RPMI7951 (cell line): Measurements from ENCODE around the gene GUCY1A2. TPM values are rescaled to one million over a fixed set of nuclear protein-coding genes. Genes with fewer than 3 reads are reported as not detected.
"Not testable (repeated sequence)": the region's sequence is repeated elsewhere in the genome, so short reads cannot be mapped to it uniquely, and the experiment has no call there.

Source experiments
- DNase-seq: peaks from one replicate; pipeline ENCODE4 v3.0.0-alpha.2; 2012; ENCODE audit warnings: low read depth
- total RNA-seq: library from RNA; depleted of rRNA; stranded (reverse); fragments of >200 nt; shearing (Covaris generic); gene quantifications from 2 replicates; pipeline ENCODE4 v1.2.3, GENCODE V29; 2014

The GUCY1A2 gene
- total RNA-seq, 1 experiment from 2014 or later, result 0.24 TPM

GRCh38 chr11:106840947-106841346 lies 177.3 kb downstream of the GUCY1A2 start:
- DNase-seq, result peak; percentile 3

- DNase-seq, result no peak
These were observed 178.1 kb downstream of the GUCY1A2 start for GRCh38 chr11:106840146-106840545.

- DNase-seq, result no peak
These were observed 183.7 kb downstream of the GUCY1A2 start for GRCh38 chr11:106834567-106834966.

GRCh38 chr11:106828976-106829375 lies 189.3 kb downstream of the GUCY1A2 start:
- DNase-seq, result no peak

- no peak for DNase-seq
These were observed 189.7 kb downstream of the GUCY1A2 start for GRCh38 chr11:106828576-106828975.

GRCh38 chr11:106827687-106828086 lies 190.6 kb downstream of the GUCY1A2 start:
- no peak for DNase-seq

GRCh38 chr11:106826558-106826957 lies 191.7 kb downstream of the GUCY1A2 start:
- not testable (repeated sequence) for DNase-seq

GRCh38 chr11:106821826-106822225 lies 196.4 kb downstream of the GUCY1A2 start:
- DNase-seq, result no peak

- DNase-seq, result no peak
These were observed 197.0 kb downstream of the GUCY1A2 start for GRCh38 chr11:106821291-106821690.

- no peak for DNase-seq
These were observed 199.8 kb downstream of the GUCY1A2 start for GRCh38 chr11:106818443-106818842.

GRCh38 chr11:106815209-106815608 lies 203.1 kb downstream of the GUCY1A2 start:
- no peak for DNase-seq

GRCh38 chr11:106813806-106814205 lies 204.5 kb downstream of the GUCY1A2 start:
- no peak for DNase-seq

GRCh38 chr11:106794058-106794457 lies 224.2 kb downstream of the GUCY1A2 start:
- DNase-seq, result no peak

- no peak for DNase-seq
These were observed 228.9 kb downstream of the GUCY1A2 start for GRCh38 chr11:106789406-106789805.

GRCh38 chr11:106787454-106787853 lies 230.8 kb downstream of the GUCY1A2 start:
- DNase-seq, result no peak

GRCh38 chr11:106785913-106786650 lies 232.2 kb downstream of the GUCY1A2 start:
- DNase-seq, result no peak

- not testable (repeated sequence) for DNase-seq
These were observed 241.0 kb downstream of the GUCY1A2 start for GRCh38 chr11:106777302-106777701.

- no peak for DNase-seq
These were observed 247.7 kb downstream of the GUCY1A2 start for GRCh38 chr11:106770489-106771085.

- DNase-seq, result no peak
These were observed 252.6 kb downstream of the GUCY1A2 start for GRCh38 chr11:106765469-106766258.

- DNase-seq, result no peak
These were observed 254.8 kb downstream of the GUCY1A2 start for GRCh38 chr11:106763501-106763900.

- DNase-seq, result no peak
These were observed 256.5 kb downstream of the GUCY1A2 start for GRCh38 chr11:106761745-106762144.

- no peak for DNase-seq
These were observed 257.0 kb downstream of the GUCY1A2 start for GRCh38 chr11:106761240-106761639.

- DNase-seq, result no peak
These were observed 270.2 kb downstream of the GUCY1A2 start for GRCh38 chr11:106748059-106748458.
